HL-60/S4 treated with phorbol 12-myristate 13-acetate at 8.2 ng/mL for 4 days and 3 days (cell line): ENCODE results near the gene IL1RL1.

Source experiments
- in situ Hi-C: fragments of 300-500 bp; cut with MboI; formaldehyde crosslinking; loops from 2 replicates; pipeline ENCODE4 v1.15.0; 2022; ENCODE audit warnings: low sequenced_read_pairs

The IL1RL1 gene

DNA sequence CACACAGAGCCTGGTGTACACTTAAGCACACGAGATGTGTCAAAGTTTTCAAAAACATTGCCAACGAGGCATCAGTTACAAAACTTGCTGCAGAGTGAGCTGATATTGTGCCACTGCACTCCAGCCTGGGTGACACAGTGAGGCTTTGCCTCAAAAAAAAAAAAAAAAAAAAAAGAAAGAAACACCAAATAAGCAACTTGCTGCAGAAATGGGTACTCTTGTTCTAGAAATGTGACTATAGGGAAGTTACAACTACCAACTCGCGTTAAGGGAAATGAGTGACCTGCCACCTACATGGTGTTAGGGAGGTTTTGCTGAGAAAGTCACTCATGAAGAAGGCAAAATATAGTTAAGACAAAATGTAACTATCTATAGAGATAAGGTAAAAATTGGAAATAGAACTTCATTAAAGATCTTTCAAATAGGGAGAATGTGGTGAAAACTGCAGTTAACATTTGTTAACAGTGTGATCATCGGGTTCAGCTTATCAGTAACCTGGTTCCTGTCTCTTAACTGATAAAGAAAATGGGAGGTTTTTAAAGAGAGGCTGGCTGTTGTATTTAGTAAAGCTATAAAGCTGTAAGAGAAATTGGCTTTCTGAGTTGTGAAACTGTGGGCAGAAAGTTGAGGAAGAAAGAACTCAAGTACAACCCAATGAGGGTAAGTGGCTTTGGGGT lies at the start of gene IL1RL1:
IL1RL1 (plus strand) TSS at position 600 of the 677 bp plus-strand sequence. CDS start 26,702 bp downstream, outside the sequence.
- in situ Hi-C loops = no loop called here

DNA sequence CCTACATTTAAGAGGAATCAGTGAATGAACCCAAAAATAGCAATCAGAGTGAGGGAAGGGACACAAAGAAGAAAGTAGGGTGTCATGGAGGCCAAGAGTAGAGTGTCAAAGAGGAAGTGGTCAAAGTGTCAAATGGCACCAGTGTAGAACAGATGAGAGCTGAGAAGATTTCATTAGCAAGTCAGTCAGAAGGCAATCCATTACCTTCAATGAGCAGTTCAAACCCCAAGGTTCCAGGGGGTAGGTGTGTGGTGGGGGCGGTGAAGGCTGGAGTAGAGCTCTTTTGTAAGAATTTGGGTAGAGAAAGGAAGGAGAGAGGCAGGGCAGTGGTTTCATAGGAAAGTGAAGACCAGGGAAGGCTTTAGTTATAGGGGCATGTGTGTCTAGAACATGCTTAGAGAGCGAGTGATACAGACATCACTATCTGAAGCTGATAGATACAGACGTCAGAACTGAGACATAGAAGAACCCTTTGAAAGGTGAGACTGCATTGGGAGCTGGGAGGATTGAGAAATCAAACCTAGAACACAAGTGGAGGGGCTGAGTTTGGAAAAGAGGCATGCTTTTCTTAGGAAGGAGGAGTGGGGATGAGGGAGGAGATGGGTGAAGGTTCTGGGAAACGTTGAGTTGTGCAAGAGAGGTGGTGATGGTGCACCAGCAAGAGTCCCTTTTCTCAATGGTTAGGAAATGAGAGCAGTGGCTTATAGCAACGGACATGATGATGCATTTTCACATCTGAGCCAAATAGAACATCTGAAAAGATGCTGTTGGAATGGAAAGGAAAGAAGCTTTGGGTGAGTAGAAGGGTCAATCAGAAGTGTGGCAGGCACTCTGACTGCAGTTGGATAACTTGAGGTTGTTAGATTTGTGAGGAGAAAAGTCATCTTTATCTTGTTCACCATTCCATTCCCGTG lies 48.9 kb upstream of the IL1RL1 start:
- in situ Hi-C loops = no loop called here

DNA sequence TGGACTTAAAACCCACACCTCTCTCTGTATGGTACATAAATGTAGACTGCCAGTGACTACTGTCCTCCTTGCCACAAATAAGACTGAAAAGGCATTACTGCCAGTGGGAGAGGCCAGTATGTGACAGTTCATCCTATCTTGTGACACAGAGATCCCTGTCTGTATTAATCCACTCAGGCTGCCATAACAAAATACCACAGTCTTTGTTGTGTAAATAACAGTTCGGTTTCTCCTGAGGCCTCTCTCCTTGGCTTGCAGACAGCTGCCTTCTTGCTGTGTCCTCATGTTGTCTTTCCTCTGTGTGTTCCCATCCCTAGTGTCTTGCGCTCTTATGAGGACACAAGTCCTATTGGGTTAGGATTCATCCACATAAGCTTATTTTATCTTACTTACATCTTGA lies 46.4 kb upstream of the IL1RL1 start:
- in situ Hi-C loops = no loop called here

DNA sequence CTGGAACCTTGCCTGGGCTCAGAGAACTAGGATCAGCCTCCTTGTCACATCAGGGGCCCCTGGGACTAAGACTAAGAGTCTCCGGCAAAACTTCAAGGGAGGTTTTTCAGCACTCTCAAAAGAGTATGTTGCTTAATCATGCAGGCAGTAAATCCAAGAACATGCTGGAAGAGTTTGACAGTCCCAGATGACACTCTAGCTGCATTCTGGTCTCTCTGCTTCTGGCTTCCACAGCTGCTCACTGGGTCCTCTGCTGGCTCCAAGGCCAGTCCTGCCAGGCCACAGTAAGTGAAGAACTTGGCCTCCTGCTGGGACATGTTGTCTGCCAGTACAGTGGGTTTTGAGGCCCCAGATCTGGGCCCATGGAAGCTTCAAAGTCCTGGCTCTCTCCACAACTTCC lies 45.2 kb upstream of the IL1RL1 start:
- in situ Hi-C loops = no loop called here

DNA sequence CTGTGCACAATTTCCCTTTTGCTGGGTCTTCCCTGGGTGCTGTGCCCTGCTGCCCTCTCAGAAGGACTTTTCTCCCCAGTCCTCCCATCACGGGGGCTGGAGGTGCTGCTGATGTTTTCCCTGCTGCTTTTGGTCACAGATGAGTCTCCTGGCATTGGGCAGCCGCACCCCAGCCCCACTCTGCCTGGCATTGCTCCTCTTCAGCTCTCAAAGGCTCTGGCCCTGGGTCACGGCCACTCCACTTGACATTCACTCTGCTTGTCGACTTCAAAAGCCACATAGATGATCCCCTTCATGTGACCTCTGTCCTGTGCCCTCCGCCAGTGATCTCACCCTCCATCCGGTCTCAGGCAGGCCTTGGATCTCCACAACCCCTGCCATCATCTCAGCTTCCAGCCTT lies 43.6 kb upstream of the IL1RL1 start:
- in situ Hi-C loops = no loop called here

DNA sequence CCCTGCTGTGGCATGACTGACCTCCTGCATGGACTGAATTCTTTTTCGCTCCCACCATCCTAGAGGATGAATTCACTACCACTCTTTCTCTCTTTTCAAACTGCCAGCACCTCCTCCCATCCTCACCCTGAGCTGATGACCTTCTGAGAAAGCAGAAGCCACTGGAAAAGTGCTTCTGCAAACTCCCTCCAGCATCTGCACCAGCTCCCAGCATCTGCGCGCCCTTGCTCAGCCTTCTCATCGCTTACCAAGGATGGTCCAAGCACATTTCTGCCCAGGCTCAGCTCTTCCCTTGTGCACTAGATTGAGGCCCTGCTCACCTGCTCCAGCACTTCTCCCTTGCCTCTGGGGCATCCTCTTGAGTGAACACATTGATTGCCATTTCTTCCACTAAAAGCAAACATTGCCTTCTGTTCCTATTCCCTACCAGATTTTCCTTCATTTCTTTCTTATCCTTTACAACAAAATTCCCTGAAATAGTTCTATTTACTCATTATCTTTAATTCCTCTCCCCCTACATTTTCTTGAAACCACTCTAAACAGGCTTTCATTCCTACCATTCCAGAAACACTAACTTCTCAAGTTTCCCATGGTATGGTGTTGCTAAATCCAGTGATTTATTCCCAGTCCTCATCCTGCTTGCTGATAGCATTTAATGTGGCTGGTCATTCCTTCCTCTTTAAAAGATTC lies 42.7 kb upstream of the IL1RL1 start:
- in situ Hi-C loops = no loop called here

DNA sequence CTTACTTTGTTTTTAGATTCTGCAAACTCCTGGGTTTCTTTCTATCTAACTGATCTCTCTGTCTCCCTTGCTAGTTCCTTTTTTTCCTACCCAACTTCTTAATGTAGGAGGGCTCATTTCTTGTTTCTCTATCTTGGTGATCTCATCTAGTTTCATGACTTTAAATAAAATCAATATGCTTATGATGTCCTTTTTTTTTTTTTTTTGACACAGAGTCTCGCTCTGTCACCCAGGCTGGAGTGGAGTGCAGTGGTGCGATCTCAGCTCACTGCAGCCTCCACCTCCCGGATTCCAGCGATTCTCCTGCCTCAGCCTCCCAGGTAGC lies 42.2 kb upstream of the IL1RL1 start:
- in situ Hi-C loops = no loop called here

DNA sequence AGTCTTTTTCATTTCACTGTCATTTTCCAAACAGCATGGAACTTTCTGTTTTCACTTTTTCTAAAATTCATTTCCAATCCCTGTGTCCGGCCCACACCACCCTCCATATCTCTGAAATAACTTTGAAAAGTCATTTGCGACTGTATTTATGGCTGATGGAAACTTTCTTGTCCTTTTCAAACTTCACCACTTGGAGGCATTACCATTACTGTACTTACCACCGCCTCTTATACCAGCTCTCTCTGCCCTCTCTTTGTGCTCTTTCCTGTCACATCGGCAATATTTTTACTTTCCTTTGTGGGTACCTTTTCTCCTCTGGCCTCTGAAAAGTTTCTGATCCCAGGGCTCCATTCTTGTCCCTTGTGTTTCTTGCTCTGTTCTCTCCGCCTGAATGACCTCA lies 39.5 kb upstream of the IL1RL1 start:
- in situ Hi-C loops = no loop called here

DNA sequence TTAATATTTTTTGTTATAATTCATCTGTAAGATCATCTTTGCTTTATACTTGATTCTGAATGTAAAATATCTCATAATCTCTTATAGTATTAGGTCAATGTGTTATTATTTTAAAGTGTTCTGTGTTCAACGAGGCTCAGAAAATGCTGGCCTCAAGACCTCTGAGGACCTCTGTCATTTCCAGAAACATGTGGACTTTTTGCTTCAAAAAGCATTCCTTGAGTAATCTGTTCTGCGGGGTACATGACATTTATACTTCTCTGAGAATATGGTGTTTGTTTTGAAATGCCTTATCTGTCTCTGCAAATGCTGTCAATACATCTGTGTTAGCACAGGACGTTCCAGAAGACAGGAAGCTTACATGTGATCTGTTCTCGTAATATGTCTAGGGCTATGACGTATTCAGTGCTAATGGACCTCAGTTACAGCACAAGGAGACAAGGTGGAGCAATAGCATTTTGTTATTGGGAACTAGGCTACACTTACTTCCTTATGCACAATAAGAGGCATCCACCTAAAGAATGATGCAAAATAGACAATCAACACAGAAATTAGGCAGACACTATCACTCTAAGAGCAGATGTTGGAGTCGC lies 37.6 kb upstream of the IL1RL1 start:
- in situ Hi-C loops = no loop called here

DNA sequence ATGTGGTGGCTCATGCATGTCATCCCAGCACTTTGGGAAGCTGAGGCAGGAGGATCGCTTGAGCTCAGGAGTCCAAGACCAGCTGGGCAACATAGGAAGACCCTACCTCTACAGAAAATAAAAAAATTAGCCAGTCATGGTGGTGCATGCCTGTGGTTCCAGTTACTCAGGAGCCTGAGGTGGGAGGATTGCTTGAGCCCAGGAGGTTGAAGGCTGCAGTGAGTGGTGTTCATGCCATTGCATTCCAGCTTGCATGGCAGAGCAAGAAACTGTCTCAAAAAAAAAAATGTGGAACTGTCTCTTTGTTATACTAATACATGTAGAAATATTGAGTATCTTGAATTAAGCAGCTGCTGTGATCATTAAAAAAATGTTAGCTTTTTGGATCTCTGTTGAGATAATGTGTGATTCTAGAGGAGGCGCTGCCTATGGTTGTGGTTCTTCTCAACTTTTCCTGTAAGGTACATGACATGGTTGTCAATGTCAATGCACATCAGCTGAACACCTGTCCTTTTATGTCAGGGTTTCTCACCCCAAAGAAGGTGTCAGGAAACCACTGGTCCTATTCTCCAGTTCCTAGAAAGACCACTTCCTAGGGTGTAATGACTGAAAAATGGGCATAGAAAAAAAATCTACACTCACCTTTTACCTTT lies 34.7 kb upstream of the IL1RL1 start:
- in situ Hi-C loops = no loop called here

DNA sequence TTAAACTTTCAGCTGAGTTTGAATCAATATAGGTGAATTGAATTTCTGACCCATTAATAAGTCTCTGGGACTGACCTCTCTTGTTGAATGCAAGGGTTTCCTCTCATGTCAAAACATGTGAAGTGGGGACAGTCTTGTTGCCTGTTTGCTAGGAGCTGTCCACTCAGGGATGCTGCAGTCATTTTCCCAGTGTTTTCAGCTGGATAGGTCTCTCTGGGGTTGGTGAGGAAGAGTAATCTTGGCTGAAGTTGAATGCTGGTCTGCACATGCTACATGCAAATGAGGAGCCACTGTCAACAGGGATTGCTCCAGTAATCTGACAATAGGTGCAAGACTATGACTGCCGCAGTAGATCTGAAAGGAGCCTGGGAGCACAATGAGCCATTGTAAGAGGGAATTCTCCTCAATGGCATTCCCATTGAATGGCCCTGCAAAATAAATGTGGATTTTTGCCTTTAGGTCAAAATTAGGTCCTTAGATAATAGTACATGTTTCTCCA lies 34.1 kb upstream of the IL1RL1 start:
- in situ Hi-C loops = no loop called here

DNA sequence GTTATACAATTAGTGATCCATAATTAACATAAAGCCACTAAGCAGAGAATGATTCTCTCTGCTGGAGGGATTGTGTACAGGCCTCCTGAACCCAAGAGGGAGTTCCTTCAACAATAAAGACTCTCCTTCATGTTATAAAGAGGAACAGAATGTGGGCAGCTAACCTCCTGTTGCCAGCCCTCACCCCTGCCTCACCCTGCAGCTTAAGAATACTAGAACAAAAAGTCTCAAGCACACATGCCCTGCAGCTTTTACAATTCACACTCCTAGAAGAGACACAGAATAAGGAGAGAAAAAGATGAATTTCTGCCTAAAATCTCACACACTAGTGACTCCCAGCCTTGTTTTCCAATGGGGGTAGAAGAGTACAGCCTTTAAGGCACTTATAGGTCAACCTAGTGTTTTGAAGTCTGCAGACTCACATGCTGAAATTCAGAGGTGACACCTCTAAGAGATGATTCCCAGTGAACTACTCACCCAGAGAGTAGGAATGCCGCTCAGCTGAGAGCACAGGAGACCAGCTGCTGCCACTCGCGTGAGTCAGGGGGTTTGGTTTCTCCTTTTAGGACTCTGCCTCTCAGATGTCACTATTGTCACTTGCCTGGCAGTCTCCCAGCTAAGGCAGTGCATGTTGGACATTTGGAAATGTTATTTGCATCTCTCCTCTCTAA lies 32.5 kb upstream of the IL1RL1 start:
- in situ Hi-C loops = no loop called here

DNA sequence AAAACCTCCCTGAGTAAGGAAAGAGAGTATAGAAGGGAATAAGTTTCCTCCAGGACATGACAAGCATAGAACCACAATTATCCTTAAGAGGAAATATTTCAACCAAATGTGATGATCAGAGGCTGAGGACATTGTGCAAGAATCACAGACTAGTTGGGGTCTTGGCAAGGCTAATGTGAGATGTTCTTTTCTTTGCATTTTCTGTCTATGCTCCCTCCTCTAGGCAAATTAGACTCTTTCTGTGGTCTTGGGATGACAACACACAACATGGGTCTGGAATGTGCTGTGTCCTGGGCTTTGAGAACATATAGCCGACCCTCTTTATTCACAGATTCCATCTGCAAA lies 32.0 kb upstream of the IL1RL1 start:
- in situ Hi-C loops = no loop called here

DNA sequence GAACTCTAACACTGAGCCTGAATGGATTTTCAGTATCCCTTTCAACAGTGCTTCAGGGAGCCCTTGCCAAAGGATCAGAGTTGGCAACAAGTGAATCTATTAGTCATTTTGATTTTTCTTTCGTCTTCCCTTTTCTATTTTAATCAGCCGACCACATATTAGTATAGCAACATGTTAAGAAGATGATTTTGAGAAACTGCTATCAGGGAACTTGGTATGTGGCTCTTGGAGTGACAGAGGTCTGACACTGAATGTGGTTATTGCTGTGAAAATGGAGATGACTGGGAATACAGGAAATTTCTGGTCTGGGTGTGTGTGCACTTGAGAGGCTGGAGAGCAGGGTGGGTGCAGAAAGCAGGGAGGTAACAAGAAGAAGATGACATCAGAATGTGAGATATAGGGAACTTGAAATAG lies 28.7 kb upstream of the IL1RL1 start:
- in situ Hi-C loops = no loop called here

DNA sequence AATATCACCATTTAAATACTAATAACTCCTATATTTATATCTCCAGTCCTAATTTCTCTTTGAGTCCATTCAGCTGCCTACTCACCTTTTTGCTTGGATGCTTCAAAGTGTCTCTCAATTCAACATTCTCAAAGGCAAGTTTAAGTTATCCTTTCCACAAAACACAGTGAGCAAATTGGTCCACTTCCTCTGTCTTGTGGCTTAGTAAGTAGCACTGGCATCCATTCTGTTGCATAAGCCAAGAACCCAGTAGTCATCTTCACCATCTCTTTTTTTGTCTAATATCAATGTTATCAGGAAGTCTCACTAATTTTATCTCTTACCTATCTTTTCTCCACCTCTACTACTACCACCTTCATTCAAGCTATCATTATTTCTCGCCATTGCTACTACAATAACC lies 27.4 kb upstream of the IL1RL1 start:
- in situ Hi-C loops = no loop called here

DNA sequence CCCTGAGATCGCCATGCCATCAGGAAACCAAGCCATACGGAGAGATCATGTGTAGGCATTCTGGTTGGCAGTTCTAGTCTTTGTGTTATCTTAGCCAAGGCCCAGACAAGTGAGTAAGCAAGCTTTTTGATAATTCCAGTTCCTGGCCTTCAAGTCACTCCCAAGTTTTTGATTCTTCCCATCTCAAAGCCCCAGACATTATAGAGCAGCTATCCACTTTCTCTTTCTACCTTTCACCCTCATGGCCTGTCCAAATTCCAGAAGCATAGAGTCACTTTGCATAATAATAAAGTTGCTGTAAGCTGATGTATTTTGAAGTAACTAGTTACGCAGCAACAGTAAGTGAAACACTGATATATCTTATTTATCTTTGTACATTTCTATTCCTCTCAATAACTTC lies 26.8 kb upstream of the IL1RL1 start:
- in situ Hi-C loops = no loop called here

DNA sequence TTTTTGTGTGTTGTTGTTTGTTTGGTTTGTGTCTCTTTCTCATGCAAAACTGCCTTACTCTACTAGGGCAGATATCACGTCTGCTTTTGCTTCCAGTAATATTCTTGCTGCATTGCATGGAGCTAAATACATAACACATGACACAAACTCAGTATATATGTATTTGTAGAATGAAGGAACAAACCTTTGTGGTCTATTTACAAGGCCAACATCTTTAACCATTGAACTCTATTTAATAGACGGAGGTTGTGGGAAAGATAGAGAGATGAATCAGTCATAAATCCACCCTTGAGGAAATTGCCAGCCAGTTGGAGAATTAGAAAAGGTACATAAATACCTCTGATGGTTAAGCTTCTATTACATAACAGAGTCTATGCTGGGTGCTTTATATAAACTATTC lies 26.0 kb upstream of the IL1RL1 start:
- in situ Hi-C loops = no loop called here

DNA sequence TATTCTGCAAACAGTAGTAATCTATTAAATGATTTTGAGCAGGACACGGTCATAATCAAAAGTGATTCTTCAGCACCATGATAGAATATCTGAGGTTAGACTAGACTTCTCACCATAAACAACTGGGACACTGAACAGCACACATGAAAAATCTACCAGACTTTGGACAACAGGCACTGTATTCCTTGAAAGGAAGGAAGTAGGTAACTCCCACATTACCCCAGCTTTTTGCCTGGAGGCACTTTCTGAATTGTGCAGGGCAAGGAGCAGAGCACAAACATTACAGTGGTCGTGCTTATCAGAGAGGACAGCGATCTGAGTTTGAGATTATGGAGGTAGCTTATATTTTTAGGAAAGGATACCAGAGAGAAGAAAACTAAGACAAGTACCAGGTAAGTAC lies 25.3 kb upstream of the IL1RL1 start:
- in situ Hi-C loops = no loop called here

DNA sequence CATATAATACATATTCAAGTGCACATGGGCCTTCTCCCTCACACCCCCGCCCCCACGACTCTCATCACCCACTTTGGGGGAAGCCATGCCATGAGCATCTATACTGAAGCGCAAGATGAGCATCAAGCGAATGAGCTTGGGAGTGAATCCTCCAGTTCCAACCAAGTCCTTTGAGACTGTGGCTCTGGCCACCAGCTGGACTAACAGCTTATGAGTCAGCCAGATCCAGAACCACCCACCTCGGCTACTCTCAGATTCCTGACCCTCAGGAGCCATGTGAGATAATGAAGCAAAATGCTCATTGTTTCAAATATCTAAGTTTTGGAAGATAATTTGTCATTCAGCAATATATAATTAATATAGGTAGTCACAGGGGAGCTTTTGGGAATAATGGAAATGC lies 22.2 kb upstream of the IL1RL1 start:
- in situ Hi-C loops = no loop called here

DNA sequence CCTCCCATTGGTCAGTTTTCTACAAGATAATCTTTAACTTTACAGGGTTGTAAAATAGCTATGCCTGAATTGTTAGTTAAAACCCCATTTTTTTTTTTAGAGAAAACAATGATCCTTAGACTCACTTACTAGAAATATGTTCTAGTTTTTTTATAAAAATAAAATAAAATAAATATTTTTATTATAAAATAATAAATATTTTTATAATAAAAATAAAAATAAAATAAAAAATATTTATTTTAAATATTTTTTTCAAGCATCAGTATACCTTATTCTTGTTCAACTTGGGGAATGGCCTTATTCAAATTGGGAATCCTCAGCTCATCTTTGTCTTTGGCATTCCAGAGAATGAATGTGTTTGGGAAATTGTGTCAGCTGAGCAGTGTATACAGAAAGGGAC lies 20.8 kb upstream of the IL1RL1 start:
- in situ Hi-C loops = no loop called here
